Dendritic cell treated with granulocyte-macrophage colony-stimulating factor and Interleukin-4, amounts not matched to agents 40 ng/mL and 50 ng/mL, for 4 days (primary cell): Measurements from ENCODE around the gene SYT17.
A peak's percentile ranks its signal among the peaks of the same experiment; 100 is the strongest.

Experiments
- H3K27ac Mint-ChIP-seq: one replicate; pipeline ENCODE4 v1.8.0; 2022; ENCODE audit warnings: mild to moderate bottlenecking, mixed read lengths
- H3K27me3 Mint-ChIP-seq: one replicate; pipeline ENCODE4 v1.8.0; 2022; ENCODE audit warnings: mild to moderate bottlenecking, mixed read lengths
- H3K36me3 Mint-ChIP-seq: one replicate; pipeline ENCODE4 v1.8.0; 2022; ENCODE audit warnings: low read depth, mixed read lengths
- H3K4me1 Mint-ChIP-seq: one replicate; pipeline ENCODE4 v1.8.0; 2022; ENCODE audit warnings: low read depth, mixed read lengths
- H3K4me3 Mint-ChIP-seq: one replicate; pipeline ENCODE4 v1.8.0; 2022; ENCODE audit warnings: mild to moderate bottlenecking, moderate library complexity, mixed read lengths
- H3K9me3 Mint-ChIP-seq: one replicate; pipeline ENCODE4 v1.8.0; 2022; ENCODE audit warnings: mixed read lengths
- intact Hi-C: fragments of 100-400 bp; cut with micrococcal nuclease; formaldehyde crosslinking; loops from one replicate; pipeline ENCODE4 v1.15.0; 2022

SYT17 gene

GRCh38 chr16:19245326-19245925, 77.4 kb downstream of the SYT17 start:
- H3K9me3 Mint-ChIP-seq: peaks cover 12% of the 10 kb centered on the region
- H3K36me3 Mint-ChIP-seq: peaks cover 76% of the 10 kb centered on the region
- H3K4me3 Mint-ChIP-seq: no peak overlapping the region
- peaks cover 16% of the 10 kb centered on the region for H3K27me3 Mint-ChIP-seq
- no peak overlapping the region for H3K27ac Mint-ChIP-seq
- intact Hi-C loops: no loop called here
- peaks cover 22% of the 10 kb centered on the region for H3K4me1 Mint-ChIP-seq

- Mint-ChIP-seq H3K4me3 (no peak overlapping the region), H3K27ac (no peak overlapping the region), H3K27me3 (peaks cover 20% of the 10 kb centered on the region), H3K9me3 (peaks cover 4% of the 10 kb centered on the region), H3K4me1 (peaks cover 26% of the 10 kb centered on the region), H3K36me3 (peaks cover 44% of the 10 kb centered on the region)
- intact Hi-C loops: no loop called here
Observed at GRCh38 chr16:19252904-19253303, 84.9 kb downstream of the SYT17 start.

- Mint-ChIP-seq H3K27ac (no peak overlapping the region), H3K36me3 (peaks cover 31% of the 10 kb centered on the region), H3K4me3 (no peak overlapping the region), H3K4me1 (peaks cover 27% of the 10 kb centered on the region), H3K9me3 (no peaks in the 10 kb centered on the region), H3K27me3 (peaks cover 21% of the 10 kb centered on the region)
- intact Hi-C loops: no loop called here
Observed at GRCh38 chr16:19254611-19255010, 86.6 kb downstream of the SYT17 start.

GRCh38 chr16:19264123-19264673, 96.2 kb downstream of the SYT17 start:
- no peak overlapping the region for H3K27ac Mint-ChIP-seq
- H3K27me3 Mint-ChIP-seq: peaks cover 14% of the 10 kb centered on the region
- H3K36me3 Mint-ChIP-seq: peaks cover 51% of the 10 kb centered on the region
- peaks cover 42% of the 10 kb centered on the region for H3K9me3 Mint-ChIP-seq
- H3K4me1 Mint-ChIP-seq: peaks cover 10% of the 10 kb centered on the region
- intact Hi-C loops: no loop called here
- H3K4me3 Mint-ChIP-seq: no peak overlapping the region

GRCh38 chr16:19265380-19265930, 97.4 kb downstream of the SYT17 start:
- Mint-ChIP-seq H3K36me3 (peaks cover 55% of the 10 kb centered on the region), H3K27ac (no peak overlapping the region), H3K4me3 (no peak overlapping the region), H3K9me3 (peaks cover 48% of the 10 kb centered on the region), H3K27me3 (peaks cover 8% of the 10 kb centered on the region), H3K4me1 (peaks cover 15% of the 10 kb centered on the region)
- intact Hi-C loops: no loop called here

- Mint-ChIP-seq H3K9me3 (peaks cover 48% of the 10 kb centered on the region), H3K4me3 (no peak overlapping the region), H3K36me3 (peaks cover 55% of the 10 kb centered on the region), H3K4me1 (peaks cover 15% of the 10 kb centered on the region), H3K27ac (no peak overlapping the region), H3K27me3 (peaks cover 9% of the 10 kb centered on the region)
- intact Hi-C loops: no loop called here
Observed at GRCh38 chr16:19266774-19267173, 98.7 kb downstream of the SYT17 start.

- Mint-ChIP-seq H3K4me1 (peaks cover 19% of the 10 kb centered on the region), H3K4me3 (no peak overlapping the region), H3K36me3 (peaks cover 51% of the 10 kb centered on the region), H3K27ac (peak overlapping the region; percentile 77), H3K27me3 (peaks cover 16% of the 10 kb centered on the region), H3K9me3 (peaks cover 48% of the 10 kb centered on the region)
- intact Hi-C loops: no loop called here
Observed at GRCh38 chr16:19269098-19269497, 101.1 kb downstream of the SYT17 start.

- H3K4me1 Mint-ChIP-seq: peaks cover 31% of the 10 kb centered on the region
- peaks cover 4% of the 10 kb centered on the region for H3K36me3 Mint-ChIP-seq
- H3K4me3 Mint-ChIP-seq: no peak overlapping the region
- no peak overlapping the region for H3K27ac Mint-ChIP-seq
- intact Hi-C loops: no loop called here
- H3K9me3 Mint-ChIP-seq: peaks cover 12% of the 10 kb centered on the region
- H3K27me3 Mint-ChIP-seq: peaks cover 25% of the 10 kb centered on the region
Observed at GRCh38 chr16:19274165-19274797, 106.2 kb downstream of the SYT17 start.

- peaks cover 23% of the 10 kb centered on the region for H3K27me3 Mint-ChIP-seq
- H3K4me1 Mint-ChIP-seq: peaks cover 46% of the 10 kb centered on the region
- peaks cover 6% of the 10 kb centered on the region for H3K9me3 Mint-ChIP-seq
- peak overlapping the region; percentile 45 for H3K27ac Mint-ChIP-seq
- intact Hi-C loops: no loop called here
- no peak overlapping the region for H3K4me3 Mint-ChIP-seq
- H3K36me3 Mint-ChIP-seq: no peaks in the 10 kb centered on the region
Observed at GRCh38 chr16:19278403-19278802, 110.4 kb downstream of the SYT17 start.

- H3K4me3 Mint-ChIP-seq: no peak overlapping the region
- H3K9me3 Mint-ChIP-seq: peaks cover 6% of the 10 kb centered on the region
- intact Hi-C loops: no loop called here
- peaks cover 53% of the 10 kb centered on the region for H3K4me1 Mint-ChIP-seq
- H3K36me3 Mint-ChIP-seq: no peaks in the 10 kb centered on the region
- peaks cover 39% of the 10 kb centered on the region for H3K27me3 Mint-ChIP-seq
- no peak overlapping the region for H3K27ac Mint-ChIP-seq
Observed at GRCh38 chr16:19281246-19281645, 113.2 kb downstream of the SYT17 start.

- Mint-ChIP-seq H3K4me3 (no peak overlapping the region), H3K36me3 (no peaks in the 10 kb centered on the region), H3K9me3 (peaks cover 6% of the 10 kb centered on the region), H3K27me3 (peaks cover 36% of the 10 kb centered on the region), H3K27ac (no peak overlapping the region), H3K4me1 (peaks cover 51% of the 10 kb centered on the region)
- intact Hi-C loops: no loop called here
Observed at GRCh38 chr16:19282101-19282500, 114.1 kb downstream of the SYT17 start.

GRCh38 chr16:19283637-19284036, 115.6 kb downstream of the SYT17 start:
- Mint-ChIP-seq H3K4me3 (no peak overlapping the region), H3K27me3 (peaks cover 33% of the 10 kb centered on the region), H3K4me1 (peaks cover 51% of the 10 kb centered on the region), H3K36me3 (no peaks in the 10 kb centered on the region), H3K9me3 (peaks cover 1% of the 10 kb centered on the region), H3K27ac (no peak overlapping the region)
- intact Hi-C loops: no loop called here

- H3K36me3 Mint-ChIP-seq: no peaks in the 10 kb centered on the region
- H3K27me3 Mint-ChIP-seq: peaks cover 33% of the 10 kb centered on the region
- H3K27ac Mint-ChIP-seq: peak overlapping the region; percentile 37
- no peak overlapping the region for H3K4me3 Mint-ChIP-seq
- no peaks in the 10 kb centered on the region for H3K9me3 Mint-ChIP-seq
- H3K4me1 Mint-ChIP-seq: peaks cover 46% of the 10 kb centered on the region
- intact Hi-C loops: no loop called here
Observed at GRCh38 chr16:19284207-19284606, 116.2 kb downstream of the SYT17 start.

- peaks cover 33% of the 10 kb centered on the region for H3K27me3 Mint-ChIP-seq
- no peaks in the 10 kb centered on the region for H3K9me3 Mint-ChIP-seq
- no peaks in the 10 kb centered on the region for H3K36me3 Mint-ChIP-seq
- H3K27ac Mint-ChIP-seq: peak within 1 kb of the TSS; percentile 37
- intact Hi-C loops: no loop called here
- H3K4me1 Mint-ChIP-seq: peaks cover 50% of the 10 kb centered on the region
- no peak within 1 kb of the TSS for H3K4me3 Mint-ChIP-seq
Observed at GRCh38 chr16:19285431-19285830, 117.4 kb downstream of the SYT17 start, which contains the start of gene CLEC19A. Gene CLEC19A, plus strand, starts transcription at chr16:19285731. Its CDS starts 121 bp downstream, at chr16:19285852.
